ENCODE results near the gene PITRM1. TPM values are rescaled to one million over a fixed set of nuclear protein-coding genes. Genes with fewer than 3 reads are reported as not detected.

PITRM1 gene
- total RNA-seq, 1 experiment from 2014 or later: 40.7 TPM

DNA sequence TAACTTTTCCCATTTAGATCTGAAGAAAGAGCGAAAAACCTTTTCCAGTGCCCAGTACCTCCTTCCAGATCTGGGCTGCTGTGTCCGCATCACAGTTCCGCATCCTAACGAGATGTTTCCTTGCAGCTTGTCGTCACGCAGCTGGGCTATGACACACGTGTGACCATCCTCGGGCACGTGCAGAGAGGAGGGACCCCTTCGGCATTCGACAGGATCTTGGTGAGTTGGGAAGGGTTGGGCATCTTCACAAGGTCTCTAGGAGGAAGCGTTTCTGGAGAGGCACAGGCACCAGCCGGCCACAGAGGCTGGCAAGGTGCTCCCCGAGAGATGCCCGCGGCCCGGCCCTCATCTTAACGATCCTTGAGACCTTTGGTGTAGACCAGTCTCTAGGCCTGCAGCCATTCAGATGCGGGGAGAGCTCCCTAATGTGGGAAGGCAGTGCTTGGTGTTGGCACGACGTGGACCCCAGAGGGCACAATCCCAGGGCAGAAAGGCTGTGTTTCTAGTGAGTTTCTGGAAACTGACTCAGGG lies 63.9 kb downstream of the PITRM1 start:
- H3K36me3 Mint-ChIP-seq: peaks cover 84% of the 10 kb centered on the region
- TF ChIP-seq ZNF219 (CRISPR knock-in tag; IDR thresholded peaks at IDR 0.05; ENCODE audit: borderline replicate concordance): no peak
- no peak for TF ChIP-seq ZNF671 (CRISPR knock-in tag; IDR thresholded peaks at IDR 0.05)
- TF ChIP-seq ATF1 (CRISPR knock-in tag; IDR thresholded peaks at IDR 0.05): no peak
- TF ChIP-seq, protein P1, sequence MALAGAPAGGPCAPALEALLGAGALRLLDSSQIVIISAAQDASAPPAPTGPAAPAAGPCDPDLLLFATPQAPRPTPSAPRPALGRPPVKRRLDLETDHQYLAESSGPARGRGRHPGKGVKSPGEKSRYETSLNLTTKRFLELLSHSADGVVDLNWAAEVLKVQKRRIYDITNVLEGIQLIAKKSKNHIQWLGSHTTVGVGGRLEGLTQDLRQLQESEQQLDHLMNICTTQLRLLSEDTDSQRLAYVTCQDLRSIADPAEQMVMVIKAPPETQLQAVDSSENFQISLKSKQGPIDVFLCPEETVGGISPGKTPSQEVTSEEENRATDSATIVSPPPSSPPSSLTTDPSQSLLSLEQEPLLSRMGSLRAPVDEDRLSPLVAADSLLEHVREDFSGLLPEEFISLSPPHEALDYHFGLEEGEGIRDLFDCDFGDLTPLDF (CRISPR knock-in tag; IDR thresholded peaks at IDR 0.05): no peak
- DNase-seq (ENCODE audit: low spot score) (no peak), ATAC-seq (no peak)
- H3K27me3 Mint-ChIP-seq (ENCODE audit: low read depth): no peaks in the 10 kb centered on the region
- H3K4me3 Mint-ChIP-seq: no peak overlapping the region
- H3K27ac Mint-ChIP-seq: no peak overlapping the region
- ChIA-PET POLR2A (no interaction called here), CTCF (no interaction called here)
- no peaks in the 10 kb centered on the region for H3K4me1 Mint-ChIP-seq
- H3K9me3 Mint-ChIP-seq: peaks cover 4% of the 10 kb centered on the region; the same call in 1 of the 2 replicates

DNA sequence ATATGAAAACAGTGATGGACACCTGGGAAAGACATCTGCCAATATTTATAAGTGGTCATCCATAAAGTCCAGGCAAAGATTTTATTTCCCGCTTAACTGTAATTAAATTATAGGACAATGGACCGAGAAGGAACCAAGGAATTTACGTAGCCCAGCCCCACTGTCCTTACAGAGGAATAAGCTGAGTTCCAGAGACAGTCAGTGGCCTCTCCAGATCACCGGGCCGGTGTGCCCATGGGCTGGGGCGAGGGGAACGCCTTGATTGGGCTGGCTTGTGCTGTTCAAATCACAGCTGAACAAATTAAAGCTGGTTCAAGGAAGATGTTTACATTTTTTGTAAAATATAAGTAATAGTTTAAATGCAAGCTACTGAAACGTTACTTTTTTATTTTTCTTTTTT lies 64.5 kb downstream of the PITRM1 start:
- CTCF ChIA-PET: no interaction called here
- ATAC-seq (no peak), DNase-seq (ENCODE audit: low spot score) (no peak)
- peaks cover 84% of the 10 kb centered on the region for H3K36me3 Mint-ChIP-seq
- H3K9me3 Mint-ChIP-seq: peaks cover 4% of the 10 kb centered on the region; the same call in 1 of the 2 replicates
- H3K27ac Mint-ChIP-seq: no peak overlapping the region
- TF ChIP-seq KAT7 (CRISPR knock-in tag; IDR thresholded peaks at IDR 0.05; ENCODE audit: borderline replicate concordance) (no peak), ATF1 (CRISPR knock-in tag; IDR thresholded peaks at IDR 0.05) (no peak), ZNF263 (CRISPR knock-in tag; IDR thresholded peaks at IDR 0.05; ENCODE audit: low read depth) (no peak), RORB (CRISPR knock-in tag; IDR thresholded peaks at IDR 0.05) (no peak), ZNF317 (CRISPR knock-in tag; IDR thresholded peaks at IDR 0.05; ENCODE audit: borderline replicate concordance, low read depth) (no peak), RELA (CRISPR knock-in tag; IDR thresholded peaks at IDR 0.05; ENCODE audit: borderline replicate concordance) (no peak)
- TF ChIP-seq, protein P2, sequence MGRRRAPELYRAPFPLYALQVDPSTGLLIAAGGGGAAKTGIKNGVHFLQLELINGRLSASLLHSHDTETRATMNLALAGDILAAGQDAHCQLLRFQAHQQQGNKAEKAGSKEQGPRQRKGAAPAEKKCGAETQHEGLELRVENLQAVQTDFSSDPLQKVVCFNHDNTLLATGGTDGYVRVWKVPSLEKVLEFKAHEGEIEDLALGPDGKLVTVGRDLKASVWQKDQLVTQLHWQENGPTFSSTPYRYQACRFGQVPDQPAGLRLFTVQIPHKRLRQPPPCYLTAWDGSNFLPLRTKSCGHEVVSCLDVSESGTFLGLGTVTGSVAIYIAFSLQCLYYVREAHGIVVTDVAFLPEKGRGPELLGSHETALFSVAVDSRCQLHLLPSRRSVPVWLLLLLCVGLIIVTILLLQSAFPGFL (CRISPR knock-in tag; IDR thresholded peaks at IDR 0.05; ENCODE audit: borderline replicate concordance): no peak
- TF ChIP-seq, protein P3, sequence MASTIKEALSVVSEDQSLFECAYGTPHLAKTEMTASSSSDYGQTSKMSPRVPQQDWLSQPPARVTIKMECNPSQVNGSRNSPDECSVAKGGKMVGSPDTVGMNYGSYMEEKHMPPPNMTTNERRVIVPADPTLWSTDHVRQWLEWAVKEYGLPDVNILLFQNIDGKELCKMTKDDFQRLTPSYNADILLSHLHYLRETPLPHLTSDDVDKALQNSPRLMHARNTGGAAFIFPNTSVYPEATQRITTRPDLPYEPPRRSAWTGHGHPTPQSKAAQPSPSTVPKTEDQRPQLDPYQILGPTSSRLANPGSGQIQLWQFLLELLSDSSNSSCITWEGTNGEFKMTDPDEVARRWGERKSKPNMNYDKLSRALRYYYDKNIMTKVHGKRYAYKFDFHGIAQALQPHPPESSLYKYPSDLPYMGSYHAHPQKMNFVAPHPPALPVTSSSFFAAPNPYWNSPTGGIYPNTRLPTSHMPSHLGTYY (CRISPR knock-in tag; IDR thresholded peaks at IDR 0.05): no peak
- TF ChIP-seq, protein P4, sequence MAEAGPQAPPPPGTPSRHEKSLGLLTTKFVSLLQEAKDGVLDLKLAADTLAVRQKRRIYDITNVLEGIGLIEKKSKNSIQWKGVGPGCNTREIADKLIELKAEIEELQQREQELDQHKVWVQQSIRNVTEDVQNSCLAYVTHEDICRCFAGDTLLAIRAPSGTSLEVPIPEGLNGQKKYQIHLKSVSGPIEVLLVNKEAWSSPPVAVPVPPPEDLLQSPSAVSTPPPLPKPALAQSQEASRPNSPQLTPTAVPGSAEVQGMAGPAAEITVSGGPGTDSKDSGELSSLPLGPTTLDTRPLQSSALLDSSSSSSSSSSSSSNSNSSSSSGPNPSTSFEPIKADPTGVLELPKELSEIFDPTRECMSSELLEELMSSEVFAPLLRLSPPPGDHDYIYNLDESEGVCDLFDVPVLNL (CRISPR knock-in tag; IDR thresholded peaks at IDR 0.05; ENCODE audit: borderline replicate concordance, low read depth): no peak
- TF ChIP-seq, protein P5, sequence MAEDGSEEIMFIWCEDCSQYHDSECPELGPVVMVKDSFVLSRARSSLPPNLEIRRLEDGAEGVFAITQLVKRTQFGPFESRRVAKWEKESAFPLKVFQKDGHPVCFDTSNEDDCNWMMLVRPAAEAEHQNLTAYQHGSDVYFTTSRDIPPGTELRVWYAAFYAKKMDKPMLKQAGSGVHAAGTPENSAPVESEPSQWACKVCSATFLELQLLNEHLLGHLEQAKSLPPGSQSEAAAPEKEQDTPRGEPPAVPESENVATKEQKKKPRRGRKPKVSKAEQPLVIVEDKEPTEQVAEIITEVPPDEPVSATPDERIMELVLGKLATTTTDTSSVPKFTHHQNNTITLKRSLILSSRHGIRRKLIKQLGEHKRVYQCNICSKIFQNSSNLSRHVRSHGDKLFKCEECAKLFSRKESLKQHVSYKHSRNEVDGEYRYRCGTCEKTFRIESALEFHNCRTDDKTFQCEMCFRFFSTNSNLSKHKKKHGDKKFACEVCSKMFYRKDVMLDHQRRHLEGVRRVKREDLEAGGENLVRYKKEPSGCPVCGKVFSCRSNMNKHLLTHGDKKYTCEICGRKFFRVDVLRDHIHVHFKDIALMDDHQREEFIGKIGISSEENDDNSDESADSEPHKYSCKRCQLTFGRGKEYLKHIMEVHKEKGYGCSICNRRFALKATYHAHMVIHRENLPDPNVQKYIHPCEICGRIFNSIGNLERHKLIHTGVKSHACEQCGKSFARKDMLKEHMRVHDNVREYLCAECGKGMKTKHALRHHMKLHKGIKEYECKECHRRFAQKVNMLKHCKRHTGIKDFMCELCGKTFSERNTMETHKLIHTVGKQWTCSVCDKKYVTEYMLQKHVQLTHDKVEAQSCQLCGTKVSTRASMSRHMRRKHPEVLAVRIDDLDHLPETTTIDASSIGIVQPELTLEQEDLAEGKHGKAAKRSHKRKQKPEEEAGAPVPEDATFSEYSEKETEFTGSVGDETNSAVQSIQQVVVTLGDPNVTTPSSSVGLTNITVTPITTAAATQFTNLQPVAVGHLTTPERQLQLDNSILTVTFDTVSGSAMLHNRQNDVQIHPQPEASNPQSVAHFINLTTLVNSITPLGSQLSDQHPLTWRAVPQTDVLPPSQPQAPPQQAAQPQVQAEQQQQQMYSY (CRISPR knock-in tag; IDR thresholded peaks at IDR 0.05): no peak
- TF ChIP-seq, protein P6, sequence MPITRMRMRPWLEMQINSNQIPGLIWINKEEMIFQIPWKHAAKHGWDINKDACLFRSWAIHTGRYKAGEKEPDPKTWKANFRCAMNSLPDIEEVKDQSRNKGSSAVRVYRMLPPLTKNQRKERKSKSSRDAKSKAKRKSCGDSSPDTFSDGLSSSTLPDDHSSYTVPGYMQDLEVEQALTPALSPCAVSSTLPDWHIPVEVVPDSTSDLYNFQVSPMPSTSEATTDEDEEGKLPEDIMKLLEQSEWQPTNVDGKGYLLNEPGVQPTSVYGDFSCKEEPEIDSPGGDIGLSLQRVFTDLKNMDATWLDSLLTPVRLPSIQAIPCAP (CRISPR knock-in tag; IDR thresholded peaks at IDR 0.05): no peak
- POLR2A ChIA-PET: no interaction called here
- no peaks in the 10 kb centered on the region for H3K27me3 Mint-ChIP-seq (ENCODE audit: low read depth)
- peaks cover 3% of the 10 kb centered on the region for H3K4me1 Mint-ChIP-seq
- H3K4me3 Mint-ChIP-seq: no peak overlapping the region
